Caki2 (cell line): ENCODE results near the gene GRK2. TPM values are rescaled to one million over a fixed set of nuclear protein-coding genes. Genes with fewer than 3 reads are reported as not detected.
"Not testable (repeated sequence)": the region's sequence is repeated elsewhere in the genome, so short reads cannot be mapped to it uniquely, and the experiment has no call there.

Experiments used
- DNase-seq: peaks from one replicate; pipeline ENCODE4 v3.0.0-alpha.2; 2015; ENCODE audit warnings: low read depth
- in situ Hi-C: cut with HindIII; loops from 2 replicates; pipeline ENCODE4 v1.10.0; 2016; ENCODE audit warnings: low sequenced_read_pairs, low pct_unique_long_range_greater_than_20kb, mixed read lengths
- total RNA-seq: library from RNA; depleted of rRNA; stranded (reverse); fragments of >200 nt; shearing (Covaris generic); gene quantifications from 2 replicates; pipeline ENCODE4 v1.2.3, GENCODE V29; 2014; ENCODE audit warnings: low replicate concordance; rRNA removed

The GRK2 gene
- 31.7 and 37.1 TPM in 2 replicates for total RNA-seq

GRCh38 chr11:67266449-67267187 lies at the start of gene GRK2:
Gene GRK2 (plus strand): TSS chr11:67266473. CDS start chr11:67266700, 227 bp downstream.
- DNase-seq: no peak
- in situ Hi-C loops: no loop called here

GRCh38 chr11:67227726-67228125 lies 38.5 kb upstream of the GRK2 start:
- in situ Hi-C loops: no loop called here
- no peak for DNase-seq

GRCh38 chr11:67230406-67230805 lies 35.9 kb upstream of the GRK2 start:
- in situ Hi-C loops: no loop called here
- no peak for DNase-seq

GRCh38 chr11:67230886-67231285 lies 35.4 kb upstream of the GRK2 start:
- no peak for DNase-seq

GRCh38 chr11:67233584-67234190 lies 32.6 kb upstream of the GRK2 start:
- DNase-seq: no peak
- in situ Hi-C loops: no loop called here

More at GRCh38 chr11:67230886-67231285, 35.4 kb upstream of the GRK2 start:
- in situ Hi-C loops: no loop called here

GRCh38 chr11:67234571-67234970 lies 31.7 kb upstream of the GRK2 start:
- DNase-seq, in situ Hi-C loops: not testable (repeated sequence)

- no peak for DNase-seq
- in situ Hi-C loops: no loop called here
Measured at GRCh38 chr11:67237574-67237973, 28.7 kb upstream of the GRK2 start.

GRCh38 chr11:67238894-67239782 lies 27.1 kb upstream of the GRK2 start:
- no peak for DNase-seq
- in situ Hi-C loops: no loop called here

GRCh38 chr11:67239783-67240575 lies 26.3 kb upstream of the GRK2 start:
- in situ Hi-C loops: no loop called here

GRCh38 chr11:67240576-67241389 lies 25.5 kb upstream of the GRK2 start:
- DNase-seq: peak; percentile 67
- in situ Hi-C loops: no loop called here

More at GRCh38 chr11:67239783-67240575, 26.3 kb upstream of the GRK2 start:
- DNase-seq: peak; percentile 98

GRCh38 chr11:67242548-67242947 lies 23.7 kb upstream of the GRK2 start:
- no peak for DNase-seq
- in situ Hi-C loops: no loop called here

- DNase-seq: no peak
- in situ Hi-C loops: no loop called here
Measured at GRCh38 chr11:67243051-67243450, 23.2 kb upstream of the GRK2 start.

GRCh38 chr11:67245046-67245445 lies 21.2 kb upstream of the GRK2 start:
- no peak for DNase-seq
- in situ Hi-C loops: no loop called here

GRCh38 chr11:67247946-67248550 lies 18.2 kb upstream of the GRK2 start:
- in situ Hi-C loops: no loop called here
- DNase-seq: no peak

- DNase-seq: peak; percentile 71
- in situ Hi-C loops: no loop called here
Measured at GRCh38 chr11:67248653-67249052, 17.6 kb upstream of the GRK2 start.

GRCh38 chr11:67250059-67251043 lies 15.9 kb upstream of the GRK2 start:
- DNase-seq: no peak
- in situ Hi-C loops: no loop called here
